Activated CD4-positive, alpha-beta T cell treated with anti-CD3 and anti-CD28 coated beads for 48 hours (primary cell): Measurements from ENCODE around the gene CRB2.

ENCODE experiments used
- DNase-seq: peaks from one replicate; pipeline ENCODE4 v3.0.0-alpha.2; 2020

The CRB2 gene

DNA sequence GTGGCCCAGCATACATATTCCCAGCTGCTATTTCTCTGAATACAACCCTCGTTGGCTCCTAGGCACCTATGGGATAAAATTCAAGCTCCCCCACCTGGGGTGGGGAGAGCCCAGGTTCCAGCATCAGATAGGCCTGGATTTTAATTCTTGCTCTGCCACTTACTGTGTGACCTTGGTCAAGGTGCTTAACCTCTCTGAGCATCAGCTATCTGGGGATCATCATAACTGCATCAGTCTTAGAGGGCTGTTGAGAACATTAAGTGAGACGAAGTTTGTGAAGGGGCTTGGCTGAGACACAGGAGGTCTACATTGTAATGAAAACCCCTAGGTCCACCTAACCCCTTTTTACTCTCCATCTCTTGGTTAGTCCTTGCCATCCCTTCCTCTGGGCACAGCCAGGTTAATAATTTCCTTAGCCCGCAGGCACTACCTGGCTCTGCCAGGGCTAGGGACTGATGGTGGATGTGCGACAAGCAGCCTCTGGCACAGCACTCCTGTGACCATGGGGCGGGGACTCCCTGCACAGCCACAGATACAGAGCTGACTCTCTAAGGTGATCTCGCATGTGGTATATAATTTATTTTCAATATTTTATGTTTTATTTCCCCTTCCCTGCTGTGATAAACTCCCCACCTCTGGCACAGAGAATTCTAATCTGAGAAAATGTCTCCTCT is 68.7 kb downstream of the CRB2 start:
- no peak for DNase-seq

- no peak for DNase-seq
Measured at GRCh38 chr9:123425261-123425821, 69.3 kb downstream of the CRB2 start.

DNA sequence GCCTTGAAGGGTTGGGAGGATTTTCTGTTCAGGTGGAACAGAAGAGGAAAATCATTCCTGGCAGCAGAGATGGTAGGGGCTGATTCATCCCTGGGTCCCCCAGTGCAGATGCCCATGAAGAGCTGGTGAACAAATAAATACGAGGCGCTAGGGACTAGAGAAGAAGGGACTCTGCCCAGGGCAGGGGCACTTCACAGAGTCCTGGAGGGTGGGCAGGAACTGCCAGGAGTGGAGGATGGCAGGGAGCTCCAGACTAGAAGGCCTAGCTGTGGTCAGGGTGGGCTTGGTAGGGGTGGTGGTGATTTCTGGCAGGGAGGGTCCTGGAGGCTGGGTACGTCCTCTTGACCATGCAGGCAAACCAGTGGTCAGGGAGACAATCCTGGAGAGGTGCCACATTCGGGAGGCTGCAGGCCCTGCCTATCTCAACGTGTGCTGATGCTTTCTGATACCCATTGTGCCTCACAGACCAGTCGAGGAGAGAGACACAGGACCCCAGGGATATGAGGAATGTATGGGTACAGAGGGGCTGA is 69.9 kb downstream of the CRB2 start:
- DNase-seq = no peak

GRCh38 chr9:123426406-123426805 is 70.4 kb downstream of the CRB2 start:
- no peak for DNase-seq
